Endodermal cell (in vitro differentiated cells): Measurements from ENCODE around the gene CEP20. TPM values are rescaled to one million over a fixed set of nuclear protein-coding genes. Genes with fewer than 3 reads are reported as not detected.

Experiments
- DNase-seq: peaks from one replicate; pipeline ENCODE4 v3.0.0-alpha.2; 2017
- H3K27ac ChIP-seq: 2 replicates; pipeline ENCODE4 v1.5.1; 2013; ENCODE audit warnings: mild to moderate bottlenecking, low read depth, low read length, moderate library complexity
- H3K27me3 ChIP-seq: 2 replicates; pipeline ENCODE4 v1.6.1; 2013; ENCODE audit warnings: mild to moderate bottlenecking, low read length, moderate library complexity; ENCODE audit not compliant: insufficient read depth, control insufficient read depth, poor library complexity, severe bottlenecking
- H3K36me3 ChIP-seq: 2 replicates; pipeline ENCODE4 v1.7.0; 2013; ENCODE audit warnings: mild to moderate bottlenecking, low read length, moderate library complexity; ENCODE audit not compliant: control insufficient read depth, insufficient read depth
- H3K4me1 ChIP-seq: one replicate; pipeline ENCODE4 v1.7.0; 2013; ENCODE audit warnings: low read length; ENCODE audit not compliant: control insufficient read depth, insufficient read depth
- H3K4me3 ChIP-seq: 2 replicates; pipeline ENCODE4 v1.5.1; 2013; ENCODE audit warnings: mild to moderate bottlenecking, low read length, moderate library complexity
- H3K9ac ChIP-seq: 2 replicates; pipeline ENCODE4 v1.6.1; 2013; ENCODE audit warnings: mild to moderate bottlenecking, low read length, moderate library complexity; ENCODE audit not compliant: poor library complexity, severe bottlenecking; ENCODE audit errors: extremely low read depth
- H3K9me3 ChIP-seq: 2 replicates; pipeline ENCODE4 v1.6.1; 2013; ENCODE audit warnings: mild to moderate bottlenecking, low read length, moderate library complexity; ENCODE audit not compliant: control insufficient read depth
- H3K27ac Mint-ChIP-seq: 2 replicates; pipeline ENCODE4 v1.8.0; 2020; ENCODE audit warnings: mixed read lengths
- H3K27me3 Mint-ChIP-seq: 2 replicates; pipeline ENCODE4 v1.8.0; 2021; ENCODE audit warnings: mild to moderate bottlenecking, mixed read lengths; ENCODE audit not compliant: insufficient read depth
- H3K36me3 Mint-ChIP-seq: 2 replicates; pipeline ENCODE4 v1.8.0; 2020; ENCODE audit warnings: low read depth, mixed read lengths
- H3K4me1 Mint-ChIP-seq: 2 replicates; pipeline ENCODE4 v1.8.0; 2020; ENCODE audit warnings: mixed read lengths
- H3K4me3 Mint-ChIP-seq: 2 replicates; pipeline ENCODE4 v1.8.0; 2020; ENCODE audit warnings: mild to moderate bottlenecking, moderate library complexity, mixed read lengths
- H3K9me3 Mint-ChIP-seq: 2 replicates; pipeline ENCODE4 v1.8.0; 2020; ENCODE audit warnings: mild to moderate bottlenecking, mixed read lengths
- WGBS, 2 experiments: methylation state at CpG; one replicate each; pipeline versions ENCODE4 v1.1.5 to v1.1.7; 2013; ENCODE audit warnings: missing lambda C conversion rate in 2 of 2, mixed read lengths in 1 of 2; ENCODE audit not compliant: insufficient coverage in 1 of 2, insufficient read length in 1 of 2; 5-methylcytosine and 5-hydroxymethylcytosine counted together
- total RNA-seq, 2 donors: library from RNA; stranded (reverse); fragmentation: NEBNext Ultra II Directional in 1 of 2; extraction: Animal tissue kit (Norgen Biotek cat#: 25700) in 1 of 2; gene quantifications; 2 replicates in 1 of 2; 3 replicates in 1 of 2; pipeline ENCODE4 v1.2.1, GENCODE V29; 2021
- TF ChIP-seq, protein P1 (sequence below): fragments of 200-600 bp; sonication (generic); conservative IDR thresholded peaks from 2 replicates; pipeline ENCODE4 v1.5.0; 2021; ENCODE audit warnings: antibody characterized with exemption, mild to moderate bottlenecking

Gene CEP20
- total RNA-seq, 2 donors from 2014 or later: 30.9 to 31.1 TPM

DNA sequence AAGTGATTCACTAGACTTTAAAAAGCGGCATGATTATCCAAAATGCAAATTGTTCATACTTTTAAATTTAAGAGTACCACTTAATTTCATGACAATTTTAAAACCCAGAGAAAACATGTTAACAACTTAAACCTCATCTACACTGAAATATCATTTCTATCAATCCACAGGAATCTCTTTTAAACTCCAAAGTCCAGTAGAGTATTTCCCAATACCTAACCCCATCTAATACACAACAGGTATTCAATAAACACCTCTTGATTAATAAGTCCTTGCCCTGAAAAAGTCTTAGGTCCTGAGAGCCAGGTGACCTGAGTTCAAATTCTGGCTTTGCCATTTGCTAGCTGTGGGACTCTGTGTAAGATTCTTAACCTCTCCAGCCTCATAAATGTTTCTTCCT lies 14.7 kb downstream of the CEP20 start:
- Histone ChIP-seq H3K9me3 (no peaks in the 10 kb centered on the region), H3K4me1 (no peaks in the 10 kb centered on the region), H3K9ac (no peak overlapping the region), H3K4me3 (no peak overlapping the region), H3K36me3 (peaks cover 59% of the 10 kb centered on the region), H3K27ac (no peak overlapping the region), H3K27me3 (no peaks in the 10 kb centered on the region)
- WGBS, 2 experiments: 91 to 100% methylated on average over 1 of the region's 1 CpG
- Mint-ChIP-seq H3K9me3 (no peaks in the 10 kb centered on the region), H3K36me3 (peaks cover 46% of the 10 kb centered on the region), H3K27ac (no peak overlapping the region), H3K4me1 (no peaks in the 10 kb centered on the region), H3K27me3 (no peaks in the 10 kb centered on the region), H3K4me3 (no peak overlapping the region)
- DNase-seq: no peak
- TF ChIP-seq, protein P1, sequence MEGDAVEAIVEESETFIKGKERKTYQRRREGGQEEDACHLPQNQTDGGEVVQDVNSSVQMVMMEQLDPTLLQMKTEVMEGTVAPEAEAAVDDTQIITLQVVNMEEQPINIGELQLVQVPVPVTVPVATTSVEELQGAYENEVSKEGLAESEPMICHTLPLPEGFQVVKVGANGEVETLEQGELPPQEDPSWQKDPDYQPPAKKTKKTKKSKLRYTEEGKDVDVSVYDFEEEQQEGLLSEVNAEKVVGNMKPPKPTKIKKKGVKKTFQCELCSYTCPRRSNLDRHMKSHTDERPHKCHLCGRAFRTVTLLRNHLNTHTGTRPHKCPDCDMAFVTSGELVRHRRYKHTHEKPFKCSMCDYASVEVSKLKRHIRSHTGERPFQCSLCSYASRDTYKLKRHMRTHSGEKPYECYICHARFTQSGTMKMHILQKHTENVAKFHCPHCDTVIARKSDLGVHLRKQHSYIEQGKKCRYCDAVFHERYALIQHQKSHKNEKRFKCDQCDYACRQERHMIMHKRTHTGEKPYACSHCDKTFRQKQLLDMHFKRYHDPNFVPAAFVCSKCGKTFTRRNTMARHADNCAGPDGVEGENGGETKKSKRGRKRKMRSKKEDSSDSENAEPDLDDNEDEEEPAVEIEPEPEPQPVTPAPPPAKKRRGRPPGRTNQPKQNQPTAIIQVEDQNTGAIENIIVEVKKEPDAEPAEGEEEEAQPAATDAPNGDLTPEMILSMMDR: no peak

DNA sequence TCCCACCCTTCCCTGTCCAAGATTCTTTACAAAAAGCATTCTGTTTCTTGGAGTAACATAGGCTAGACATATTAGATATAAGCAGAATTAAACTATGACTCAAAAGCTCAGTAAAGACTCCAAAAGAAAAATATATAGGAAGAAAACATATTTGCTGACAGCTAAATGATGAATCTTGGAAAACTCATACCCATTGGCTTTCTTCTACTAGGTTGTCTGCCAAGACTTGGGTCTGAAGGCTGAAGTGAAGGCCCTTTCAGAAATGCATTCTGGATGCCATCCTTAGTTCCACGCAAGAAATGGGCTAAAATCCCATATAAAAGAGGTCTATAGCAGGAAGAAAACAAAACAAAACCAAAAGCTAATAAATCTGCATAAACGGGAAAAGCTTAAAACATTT lies 15.1 kb downstream of the CEP20 start:
- WGBS, 2 experiments: 83 to 96% methylated on average over 1 to 2 of the region's 2 CpGs

DNA sequence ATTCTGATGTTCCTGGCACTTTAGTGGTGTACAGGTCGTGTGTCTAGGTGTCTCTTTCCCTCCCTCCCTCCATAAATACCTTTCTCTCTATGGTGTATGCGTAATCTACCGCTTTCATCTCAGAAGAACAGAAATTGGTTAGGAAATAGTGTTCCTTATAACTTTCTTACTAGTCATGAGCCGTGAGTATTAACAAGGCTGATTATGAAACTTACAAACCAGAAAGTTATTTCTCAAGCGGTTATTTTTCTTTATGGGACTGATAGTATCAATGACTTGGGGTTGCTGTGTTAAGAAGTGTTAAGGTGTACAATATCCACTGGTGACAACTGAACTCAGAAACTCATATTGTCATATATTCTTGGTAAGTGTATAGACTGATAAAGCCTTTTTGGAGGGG lies 18.4 kb downstream of the CEP20 start:
- Mint-ChIP-seq H3K27me3 (no peaks in the 10 kb centered on the region), H3K9me3 (no peaks in the 10 kb centered on the region), H3K36me3 (peaks cover 37% of the 10 kb centered on the region), H3K27ac (no peak overlapping the region), H3K4me3 (no peak overlapping the region), H3K4me1 (no peaks in the 10 kb centered on the region)
- no peak for DNase-seq
- TF ChIP-seq, protein P1: no peak
- 80 to 84% methylated on average over 2 to 5 of the region's 5 CpGs for WGBS, 2 experiments
- Histone ChIP-seq H3K4me3 (no peak overlapping the region), H3K36me3 (peaks cover 78% of the 10 kb centered on the region), H3K4me1 (no peaks in the 10 kb centered on the region), H3K9me3 (no peaks in the 10 kb centered on the region), H3K27me3 (no peaks in the 10 kb centered on the region), H3K27ac (no peak overlapping the region), H3K9ac (no peak overlapping the region)

More for the DNA sequence above, 15.1 kb downstream of the CEP20 start:
- Histone ChIP-seq H3K9ac (no peak overlapping the region), H3K36me3 (peaks cover 63% of the 10 kb centered on the region), H3K27ac (no peak overlapping the region), H3K4me1 (no peaks in the 10 kb centered on the region), H3K27me3 (no peaks in the 10 kb centered on the region), H3K4me3 (no peak overlapping the region), H3K9me3 (no peaks in the 10 kb centered on the region)
- Mint-ChIP-seq H3K27me3 (no peaks in the 10 kb centered on the region), H3K4me1 (no peaks in the 10 kb centered on the region), H3K27ac (no peak overlapping the region), H3K4me3 (no peak overlapping the region), H3K9me3 (no peaks in the 10 kb centered on the region), H3K36me3 (peaks cover 46% of the 10 kb centered on the region)
- DNase-seq: no peak
- TF ChIP-seq, protein P1: no peak
